Psoas muscle (tissue), 8 donors: ENCODE data around the gene FFAR3. TPM values are rescaled to one million over a fixed set of nuclear protein-coding genes. Genes with fewer than 3 reads are reported as not detected.

Experiments
- ATAC-seq, 4 donors: fragments of 200-7000 bp; cut with Tn5 transposase; one replicate each; pipeline ENCODE4 v1.9.1; 2020; ENCODE audit warnings: moderate library complexity in 3 of 4, mild to moderate bottlenecking in 2 of 4
- DNase-seq, 2 donors: peaks; one replicate each; pipeline ENCODE4 v3.0.0-alpha.2; 2020
- H3K27ac ChIP-seq: fragments of 200-600 bp; one replicate; pipeline ENCODE4 v1.8.0; 2022
- H3K27me3 ChIP-seq, 3 donors: fragments of 200-600 bp in 1 of 3; one replicate each; pipeline versions ENCODE4 v1.6.1 to v1.8.0; 2013 to 2022; ENCODE audit warnings: low read length in 2 of 3, mild to moderate bottlenecking in 2 of 3, moderate library complexity in 1 of 3; ENCODE audit not compliant: insufficient read depth in 3 of 3
- H3K36me3 ChIP-seq, 2 donors: fragments of 200-600 bp in 1 of 2; one replicate each; pipeline versions ENCODE4 v1.6.1 to v1.8.0; 2013 to 2022; ENCODE audit warnings: low read depth in 1 of 2, mild to moderate bottlenecking in 1 of 2, moderate library complexity in 1 of 2; ENCODE audit not compliant: insufficient read depth in 1 of 2
- H3K4me1 ChIP-seq: fragments of 200-600 bp; one replicate; pipeline ENCODE4 v1.8.0; 2022
- H3K4me3 ChIP-seq: fragments of 200-600 bp; one replicate; pipeline ENCODE4 v1.8.0; 2022; ENCODE audit warnings: mild to moderate bottlenecking
- H3K9me3 ChIP-seq: fragments of 200-600 bp; one replicate; pipeline ENCODE4 v1.8.0; 2022
- WGBS, 3 donors: extraction: QIAGEN DNeasy Blood & Tissue Kit; methylation state at CpG; one replicate each; pipeline versions ENCODE4 v1.1.6 to v1.1.7; 2013; 5-methylcytosine and 5-hydroxymethylcytosine counted together
- intact Hi-C, 2 donors: fragments of 100-400 bp; cut with DNase I; formaldehyde crosslinking; loops; one replicate each; pipeline versions ENCODE4 v1.11.0 to v1.14.2; 2022
- polyA plus RNA-seq, 3 donors: library from polyadenylated mRNA; stranded (reverse); fragments of 200-250 nt; gene quantifications; one replicate each; pipeline ENCODE4 v1.2.3, GENCODE V29; 2013
- total RNA-seq, 4 donors: library from RNA; stranded (reverse); fragmentation: NEBNext Ultra II Directional in 2 of 4; extraction: Animal tissue kit (Norgen Biotek cat#: 25700) in 2 of 4; gene quantifications; one replicate each; pipeline versions ENCODE4 v1.2.1 to v1.2.4, GENCODE V29; 2021 to 2023
- TF ChIP-seq, protein P1 (sequence below): fragments of 200-600 bp; IDR thresholded peaks from one replicate; pipeline ENCODE4 v1.8.0; 2022; ENCODE audit warnings: antibody characterized with exemption
- donor health status: healthy with polysubstance abuse.
- donor health status: DM: no; HTN: no; CAD: no; lungs with moderate emphysema.
- donor health status: Bipolar disorder and iron deficiency.
- donor health status: healthy.
- donor health status: DM: yes; HTN: yes; CAD: no.
- donor health status: DM: no; HTN: no; CAD: no.
- donor health status: DM: no; HTN: no; CAD: no.
- donor health status: DM: yes; HTN: yes; CAD: no.

Gene FFAR3
- total and polyA plus RNA-seq, 7 donors: 0.04 to 0.22 (median 0.17) TPM; not detected in 4

DNA sequence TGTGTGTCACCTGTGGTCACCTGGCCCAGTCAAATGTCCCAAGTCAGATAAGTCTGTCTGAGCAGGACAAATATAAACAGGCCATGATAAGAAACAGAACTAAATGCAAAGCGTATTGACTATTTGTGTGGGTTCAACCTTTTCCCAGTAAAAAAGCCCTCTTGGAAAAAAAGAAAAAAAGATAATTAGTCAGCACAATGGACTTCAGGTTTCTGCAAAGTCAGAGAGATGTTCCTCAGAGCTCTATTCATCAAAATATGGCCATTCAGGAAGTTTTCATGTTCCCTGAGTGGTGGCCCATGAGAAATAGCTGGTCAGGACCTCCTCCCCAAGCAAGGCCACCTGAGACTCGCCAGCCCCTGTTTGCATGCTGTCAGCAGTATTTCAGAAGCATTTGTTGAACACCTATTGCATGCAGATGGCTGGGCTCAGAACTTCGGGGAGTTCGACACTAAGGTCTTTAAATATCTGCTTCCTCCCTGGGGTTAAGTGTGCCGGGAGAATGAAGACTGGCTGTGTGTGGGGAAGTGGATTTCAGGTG lies 2.7 kb downstream of the FFAR3 start:
- DNase-seq (no peak), ATAC-seq (no peak)
- Histone ChIP-seq H3K27ac (no peak overlapping the region), H3K4me1 (no peaks in the 10 kb centered on the region), H3K9me3 (no peaks in the 10 kb centered on the region), H3K27me3 (peaks cover 0 to 9% (median 1%) of the 10 kb centered on the region in 3 donors), H3K4me3 (no peak overlapping the region), H3K36me3 (no peaks in the 10 kb centered on the region)
- intact Hi-C loops: no loop called here
- TF ChIP-seq, protein P1, sequence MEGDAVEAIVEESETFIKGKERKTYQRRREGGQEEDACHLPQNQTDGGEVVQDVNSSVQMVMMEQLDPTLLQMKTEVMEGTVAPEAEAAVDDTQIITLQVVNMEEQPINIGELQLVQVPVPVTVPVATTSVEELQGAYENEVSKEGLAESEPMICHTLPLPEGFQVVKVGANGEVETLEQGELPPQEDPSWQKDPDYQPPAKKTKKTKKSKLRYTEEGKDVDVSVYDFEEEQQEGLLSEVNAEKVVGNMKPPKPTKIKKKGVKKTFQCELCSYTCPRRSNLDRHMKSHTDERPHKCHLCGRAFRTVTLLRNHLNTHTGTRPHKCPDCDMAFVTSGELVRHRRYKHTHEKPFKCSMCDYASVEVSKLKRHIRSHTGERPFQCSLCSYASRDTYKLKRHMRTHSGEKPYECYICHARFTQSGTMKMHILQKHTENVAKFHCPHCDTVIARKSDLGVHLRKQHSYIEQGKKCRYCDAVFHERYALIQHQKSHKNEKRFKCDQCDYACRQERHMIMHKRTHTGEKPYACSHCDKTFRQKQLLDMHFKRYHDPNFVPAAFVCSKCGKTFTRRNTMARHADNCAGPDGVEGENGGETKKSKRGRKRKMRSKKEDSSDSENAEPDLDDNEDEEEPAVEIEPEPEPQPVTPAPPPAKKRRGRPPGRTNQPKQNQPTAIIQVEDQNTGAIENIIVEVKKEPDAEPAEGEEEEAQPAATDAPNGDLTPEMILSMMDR: no peak
- WGBS, 3 donors: 46 to 50% methylated on average over 5 of the region's 5 CpGs; no CpG with 5 or more reads in 1 of the 3 donors

DNA sequence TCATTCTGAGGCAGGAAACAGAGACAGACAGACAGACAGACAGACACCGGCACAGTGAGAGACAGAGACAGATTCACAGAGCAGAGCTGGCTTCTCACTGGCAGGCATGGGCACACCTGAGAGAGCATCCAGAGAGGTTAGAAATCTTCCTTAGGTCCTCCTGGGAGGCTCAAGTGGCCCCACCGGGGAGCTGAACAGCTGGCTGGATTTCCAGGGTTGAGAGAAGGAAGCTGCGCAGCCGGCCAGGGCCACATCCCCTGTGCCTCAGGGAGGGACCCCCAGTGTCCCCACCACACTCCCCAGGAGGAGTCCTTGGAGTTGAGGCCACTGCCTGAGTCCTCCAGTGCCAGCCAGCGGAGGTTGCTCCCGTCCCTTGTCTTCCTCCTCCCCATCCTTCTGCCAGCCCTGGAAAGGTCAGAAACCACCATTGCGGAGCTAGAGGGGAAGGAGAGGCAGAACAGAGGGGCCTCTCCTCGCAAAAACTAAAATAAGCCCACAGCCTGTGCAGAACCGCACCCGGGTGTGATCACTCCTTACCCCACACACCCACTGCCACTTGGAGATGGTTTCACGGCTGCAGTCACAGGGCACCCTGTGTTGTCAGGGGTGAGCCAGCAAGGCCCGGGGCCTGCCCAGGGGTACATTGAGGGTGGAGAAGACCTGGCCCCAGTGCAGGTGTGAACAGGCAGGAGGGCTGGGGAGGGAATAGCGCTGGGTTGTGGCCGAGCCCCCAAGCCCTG lies 4.2 kb downstream of the FFAR3 start:
- WGBS, 3 donors: 63 to 69% methylated on average over 12 to 14 of the region's 14 CpGs; no CpG with 5 or more reads in 1 of the 3 donors
- intact Hi-C loops: no loop called here
- Histone ChIP-seq H3K36me3 (no peaks in the 10 kb centered on the region), H3K27me3 (peaks cover 0 to 9% (median 1%) of the 10 kb centered on the region in 3 donors), H3K4me3 (no peak overlapping the region), H3K4me1 (no peaks in the 10 kb centered on the region), H3K9me3 (no peaks in the 10 kb centered on the region), H3K27ac (no peak overlapping the region)
- ATAC-seq: no peak
- DNase-seq: no peak
- TF ChIP-seq, protein P1: no peak

DNA sequence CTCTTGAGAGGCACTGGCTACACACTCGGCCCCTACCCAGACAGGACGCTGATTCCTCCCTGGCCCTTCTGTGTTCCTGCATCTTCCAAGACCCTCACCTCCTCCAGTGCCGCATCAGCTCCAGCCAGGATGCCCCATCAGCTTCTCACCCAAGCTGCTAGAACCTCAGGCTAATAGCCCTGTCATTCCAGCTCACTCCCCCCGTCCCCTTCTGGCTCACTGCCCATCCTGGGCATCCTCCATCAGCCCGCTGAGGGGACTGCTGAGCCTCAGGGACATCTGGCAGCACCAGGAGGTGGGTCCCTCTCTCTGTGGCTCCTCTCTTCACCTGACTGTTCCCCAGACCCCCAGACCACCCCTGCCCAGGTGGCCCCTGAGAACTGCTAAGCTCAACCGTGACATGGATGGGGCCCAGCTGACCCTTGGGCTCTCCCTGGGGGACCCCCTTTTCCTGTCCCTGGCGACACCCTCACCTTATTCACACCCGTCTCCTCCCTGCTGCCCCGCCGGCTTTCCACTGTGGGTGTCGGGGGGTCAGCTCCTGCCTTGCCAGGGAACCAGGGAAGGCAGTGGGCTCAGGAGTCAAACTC lies 4.8 kb downstream of the FFAR3 start:
- H3K27me3 ChIP-seq: peaks cover 0 to 2% (median 1%) of the 10 kb centered on the region in 3 donors

DNA sequence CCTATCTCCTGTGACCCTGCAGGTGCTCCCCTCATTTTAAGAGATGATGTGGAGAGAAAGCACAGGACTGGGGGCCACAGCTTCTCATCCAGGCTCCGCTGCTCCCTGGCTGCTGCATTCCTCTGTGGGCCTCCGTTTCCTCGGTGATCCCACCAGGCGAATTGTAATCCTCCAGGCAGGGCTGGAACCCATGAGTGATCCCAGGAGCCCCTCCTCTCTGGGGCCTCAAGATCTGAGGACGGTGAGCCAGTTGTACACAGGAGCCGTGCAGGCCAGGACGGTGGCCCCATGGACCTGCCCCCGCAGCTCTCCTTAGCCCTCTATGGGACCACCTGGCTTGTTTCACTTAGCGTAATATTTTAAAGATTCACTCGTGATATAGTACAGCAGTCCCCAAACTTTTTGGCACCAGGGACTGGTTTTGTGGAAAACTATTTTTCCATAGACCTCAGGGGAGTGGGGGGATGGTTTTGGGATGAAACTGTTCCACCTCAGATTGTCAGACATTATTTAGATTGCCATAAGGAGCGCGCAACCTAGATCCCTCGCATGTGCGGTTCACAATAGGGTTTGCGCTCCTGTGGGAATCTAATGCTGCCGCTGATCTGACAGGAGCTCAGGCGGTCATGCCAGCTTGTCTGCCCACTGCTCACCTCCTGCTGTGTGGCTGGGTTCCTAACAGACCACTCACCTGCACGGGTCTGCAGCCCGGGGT lies 5.6 kb downstream of the FFAR3 start:
- intact Hi-C loops: no loop called here
- TF ChIP-seq, protein P1: no peak
- Histone ChIP-seq H3K4me3 (no peak overlapping the region), H3K36me3 (no peaks in the 10 kb centered on the region), H3K9me3 (no peaks in the 10 kb centered on the region), H3K27me3 (peaks cover 0 to 1% (median 0%) of the 10 kb centered on the region in 3 donors), H3K4me1 (no peaks in the 10 kb centered on the region), H3K27ac (no peak overlapping the region)
- ATAC-seq (no peak), DNase-seq (no peak)
- WGBS, 3 donors: 74% methylated on average over 19 of the region's 19 CpGs; no CpG with 5 or more reads in 1 of the 3 donors

More for the DNA sequence above, 4.8 kb downstream of the FFAR3 start:
- no peaks in the 10 kb centered on the region for H3K9me3 ChIP-seq
- DNase-seq (no peak), ATAC-seq (no peak)
- intact Hi-C loops: no loop called here
- H3K27ac ChIP-seq: no peak overlapping the region
- WGBS, 3 donors: 70 to 72% methylated on average over 8 to 11 of the region's 11 CpGs; no CpG with 5 or more reads in 1 of the 3 donors
- TF ChIP-seq, protein P1: no peak
- no peaks in the 10 kb centered on the region for H3K4me1 ChIP-seq
- H3K36me3 ChIP-seq: no peaks in the 10 kb centered on the region
- H3K4me3 ChIP-seq: no peak overlapping the region
